ENCODE results near the gene SYNDIG1. TPM values are rescaled to one million over a fixed set of nuclear protein-coding genes. Genes with fewer than 3 reads are reported as not detected.

SYNDIG1 gene
- total and polyA plus RNA-seq, 4 donors = 0.20 to 5.0 (median 0.63) TPM

DNA sequence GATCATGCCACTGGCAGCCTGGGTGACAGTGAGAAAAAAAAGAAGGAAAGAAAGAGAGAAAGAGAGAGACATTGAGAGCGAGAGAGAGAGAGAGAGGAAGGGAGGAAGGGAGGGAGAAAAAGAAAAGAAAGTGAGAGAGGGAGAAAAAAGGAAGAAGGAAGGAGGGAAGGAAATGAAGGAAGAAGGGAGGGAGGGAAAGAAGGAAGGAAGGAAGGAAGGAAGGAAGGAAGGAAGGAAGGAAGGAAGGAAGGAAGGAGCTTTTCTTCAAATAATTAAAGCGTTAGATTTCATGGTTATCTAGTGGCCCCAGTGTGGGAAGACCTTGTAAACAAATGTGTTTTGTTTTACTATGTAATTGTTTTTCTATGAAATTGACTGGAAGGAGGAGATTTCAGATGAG, 170.8 kb downstream of the SYNDIG1 start:
- DNase-seq = no peak
- H3K9me3 ChIP-seq (ENCODE audit: control insufficient read depth in 4 of 4, insufficient read depth in 3 of 4, low read length in 3 of 4) = peaks cover 0 to 9% (median 0%) of the 10 kb centered on the region in 4 donors
- WGBS, 2 donors = 62 to 68% methylated on average over 2 of the region's 2 CpGs
- no peak overlapping the region for H3K4me3 ChIP-seq
- no peak for ATAC-seq (ENCODE audit: insufficient read depth, low FRiP score)
- H3K27me3 ChIP-seq (ENCODE audit: control insufficient read depth in 3 of 3, insufficient read depth in 3 of 3, low read length in 2 of 3) = no peaks in the 10 kb centered on the region
- no peaks in the 10 kb centered on the region for H3K36me3 ChIP-seq (ENCODE audit: control insufficient read depth in 4 of 4, insufficient read depth in 4 of 4, low read length in 4 of 4)
- H3K4me1 ChIP-seq (ENCODE audit: control insufficient read depth in 5 of 5, insufficient read depth in 5 of 5, low read length in 5 of 5) = no peaks in the 10 kb centered on the region
- TF ChIP-seq, protein P1, sequence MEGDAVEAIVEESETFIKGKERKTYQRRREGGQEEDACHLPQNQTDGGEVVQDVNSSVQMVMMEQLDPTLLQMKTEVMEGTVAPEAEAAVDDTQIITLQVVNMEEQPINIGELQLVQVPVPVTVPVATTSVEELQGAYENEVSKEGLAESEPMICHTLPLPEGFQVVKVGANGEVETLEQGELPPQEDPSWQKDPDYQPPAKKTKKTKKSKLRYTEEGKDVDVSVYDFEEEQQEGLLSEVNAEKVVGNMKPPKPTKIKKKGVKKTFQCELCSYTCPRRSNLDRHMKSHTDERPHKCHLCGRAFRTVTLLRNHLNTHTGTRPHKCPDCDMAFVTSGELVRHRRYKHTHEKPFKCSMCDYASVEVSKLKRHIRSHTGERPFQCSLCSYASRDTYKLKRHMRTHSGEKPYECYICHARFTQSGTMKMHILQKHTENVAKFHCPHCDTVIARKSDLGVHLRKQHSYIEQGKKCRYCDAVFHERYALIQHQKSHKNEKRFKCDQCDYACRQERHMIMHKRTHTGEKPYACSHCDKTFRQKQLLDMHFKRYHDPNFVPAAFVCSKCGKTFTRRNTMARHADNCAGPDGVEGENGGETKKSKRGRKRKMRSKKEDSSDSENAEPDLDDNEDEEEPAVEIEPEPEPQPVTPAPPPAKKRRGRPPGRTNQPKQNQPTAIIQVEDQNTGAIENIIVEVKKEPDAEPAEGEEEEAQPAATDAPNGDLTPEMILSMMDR (IDR thresholded peaks at IDR 0.05; ENCODE audit: control extremely low read depth, extremely low read depth) = no peak
- H3K27ac ChIP-seq (ENCODE audit: low read depth in 1 of 2, low read length in 1 of 2) = no peak overlapping the region
- no peak overlapping the region for H3K9ac ChIP-seq (ENCODE audit: insufficient read depth in 1 of 2, low read length in 2 of 2)

- TF ChIP-seq, protein P1 (IDR thresholded peaks at IDR 0.05; ENCODE audit: control extremely low read depth, extremely low read depth) = no peak
Observed at GRCh38 chr20:24640686-24641085, 171.3 kb downstream of the SYNDIG1 start.

GRCh38 chr20:24643731-24644626, 174.6 kb downstream of the SYNDIG1 start:
- WGBS, 2 donors = 89 to 94% methylated on average over 2 of the region's 2 CpGs
- Histone ChIP-seq H3K4me3 (no peak overlapping the region), H3K27me3 (ENCODE audit: control insufficient read depth in 3 of 3, insufficient read depth in 3 of 3, low read length in 2 of 3) (no peaks in the 10 kb centered on the region), H3K36me3 (ENCODE audit: control insufficient read depth in 4 of 4, insufficient read depth in 4 of 4, low read length in 4 of 4) (no peaks in the 10 kb centered on the region), H3K4me1 (ENCODE audit: control insufficient read depth in 5 of 5, insufficient read depth in 5 of 5, low read length in 5 of 5) (peaks cover 0 to 4% (median 0%) of the 10 kb centered on the region in 5 donors), H3K9ac (ENCODE audit: insufficient read depth in 1 of 2, low read length in 2 of 2) (no peak overlapping the region), H3K27ac (ENCODE audit: low read depth in 1 of 2, low read length in 1 of 2) (no peak overlapping the region), H3K9me3 (ENCODE audit: control insufficient read depth in 4 of 4, insufficient read depth in 3 of 4, low read length in 3 of 4) (peaks cover 0 to 10% (median 0%) of the 10 kb centered on the region in 4 donors)
- TF ChIP-seq, protein P1 (IDR thresholded peaks at IDR 0.05; ENCODE audit: control extremely low read depth, extremely low read depth) = no peak
- ATAC-seq (ENCODE audit: insufficient read depth, low FRiP score) = no peak
- DNase-seq = peak in 2 of 3 donors; percentile 53 to 71

More at GRCh38 chr20:24640686-24641085, 171.3 kb downstream of the SYNDIG1 start:
- DNase-seq (no peak), ATAC-seq (ENCODE audit: insufficient read depth, low FRiP score) (no peak)
- Histone ChIP-seq H3K4me1 (ENCODE audit: control insufficient read depth in 5 of 5, insufficient read depth in 5 of 5, low read length in 5 of 5) (no peaks in the 10 kb centered on the region), H3K27ac (ENCODE audit: low read depth in 1 of 2, low read length in 1 of 2) (no peak overlapping the region), H3K36me3 (ENCODE audit: control insufficient read depth in 4 of 4, insufficient read depth in 4 of 4, low read length in 4 of 4) (no peaks in the 10 kb centered on the region), H3K4me3 (no peak overlapping the region), H3K9ac (ENCODE audit: insufficient read depth in 1 of 2, low read length in 2 of 2) (no peak overlapping the region), H3K27me3 (ENCODE audit: control insufficient read depth in 3 of 3, insufficient read depth in 3 of 3, low read length in 2 of 3) (no peaks in the 10 kb centered on the region), H3K9me3 (ENCODE audit: control insufficient read depth in 4 of 4, insufficient read depth in 3 of 4, low read length in 3 of 4) (peaks cover 0 to 10% (median 0%) of the 10 kb centered on the region in 4 donors)
- WGBS, 2 donors = 89 to 90% methylated on average over 6 of the region's 6 CpGs

Data from lung (tissue), 12 donors.